Activated CD4-positive, alpha-beta T cell treated with anti-CD3 and anti-CD28 coated beads, Interleukin-2, amount 50 U/mL, for 4 hours (primary cell): ENCODE measurements around the gene DDX39A.
A peak's percentile ranks its signal among the peaks of the same experiment; 100 is the strongest.
"Not testable (repeated sequence)": the region's sequence is repeated elsewhere in the genome, so short reads cannot be mapped to it uniquely, and the experiment has no call there.

Experiments
- DNase-seq, 2 experiments: peaks; one replicate each; pipeline ENCODE4 v3.0.0-alpha.2; 2020

DDX39A gene

GRCh38 chr19:14419106-14419813 lies at the start of gene DDX39A:
TSS of gene DDX39A (minus strand) at chr19:14419341. CDS start at chr19:14413220, 6,121 bp downstream.
- DNase-seq = peak; percentile 95 to 96

GRCh38 chr19:14467816-14468215 lies 48.7 kb upstream of the DDX39A start:
- DNase-seq = no peak

GRCh38 chr19:14467391-14467790 lies 48.2 kb upstream of the DDX39A start:
- no peak for DNase-seq

- DNase-seq = no peak
Measured at GRCh38 chr19:14463747-14464146, 44.6 kb upstream of the DDX39A start.

- DNase-seq = not testable (repeated sequence)
Measured at GRCh38 chr19:14462401-14462800, 43.3 kb upstream of the DDX39A start.

GRCh38 chr19:14460935-14461334 lies 41.8 kb upstream of the DDX39A start:
- no peak for DNase-seq

- no peak for DNase-seq
Measured at GRCh38 chr19:14459703-14460102, 40.6 kb upstream of the DDX39A start.

- DNase-seq = not testable (repeated sequence)
Measured at GRCh38 chr19:14452303-14452702, 33.2 kb upstream of the DDX39A start.

GRCh38 chr19:14450876-14451275 lies 31.7 kb upstream of the DDX39A start:
- DNase-seq = no peak

GRCh38 chr19:14450168-14450874 lies 31.2 kb upstream of the DDX39A start:
- peak; percentile 39 to 46 for DNase-seq

GRCh38 chr19:14449321-14449720 lies 30.2 kb upstream of the DDX39A start:
- DNase-seq = no peak

- DNase-seq = no peak
Measured at GRCh38 chr19:14446336-14447036, 27.3 kb upstream of the DDX39A start.

- DNase-seq = no peak
Measured at GRCh38 chr19:14443632-14444216, 24.6 kb upstream of the DDX39A start.

- no peak for DNase-seq
Measured at GRCh38 chr19:14442891-14443631, 23.9 kb upstream of the DDX39A start.

GRCh38 chr19:14441041-14441938 lies 22.1 kb upstream of the DDX39A start:
- no peak for DNase-seq

- DNase-seq = peak; percentile 63
Measured at GRCh38 chr19:14440049-14440448, 20.9 kb upstream of the DDX39A start.

GRCh38 chr19:14439014-14439413 lies 19.9 kb upstream of the DDX39A start:
- no peak for DNase-seq

GRCh38 chr19:14437578-14438140 lies 18.5 kb upstream of the DDX39A start:
- no peak for DNase-seq

- no peak for DNase-seq
Measured at GRCh38 chr19:14435320-14436050, 16.3 kb upstream of the DDX39A start.

- DNase-seq = peak in 1 of 2 experiments; percentile 24
Measured at GRCh38 chr19:14434543-14435319, 15.6 kb upstream of the DDX39A start.
